ENCODE data around the gene SHB.
A peak's percentile ranks its signal among the peaks of the same experiment; 100 is the strongest.
"Not testable (repeated sequence)": the region's sequence is repeated elsewhere in the genome, so short reads cannot be mapped to it uniquely, and the experiment has no call there.

SHB gene

GRCh38 chr9:37914154-37914551 lies 154.9 kb downstream of the SHB start:
- no peak for DNase-seq

GRCh38 chr9:37913480-37914153 lies 155.4 kb downstream of the SHB start:
- DNase-seq = peak; percentile 71 to 92

- DNase-seq = no peak
Observed at GRCh38 chr9:37911271-37911681, 157.8 kb downstream of the SHB start.

- DNase-seq = no peak
Observed at GRCh38 chr9:37910271-37910670, 158.8 kb downstream of the SHB start.

GRCh38 chr9:37909836-37910235 lies 159.2 kb downstream of the SHB start:
- DNase-seq = not testable (repeated sequence)

- no peak for DNase-seq
Observed at GRCh38 chr9:37909326-37909725, 159.7 kb downstream of the SHB start.

- no peak for DNase-seq
Observed at GRCh38 chr9:37908698-37909186, 160.3 kb downstream of the SHB start.

GRCh38 chr9:37908283-37908682 lies 160.7 kb downstream of the SHB start:
- no peak for DNase-seq

GRCh38 chr9:37906312-37907239 lies 162.5 kb downstream of the SHB start:
- DNase-seq = no peak

- no peak for DNase-seq
Observed at GRCh38 chr9:37905776-37906175, 163.3 kb downstream of the SHB start.

- peak; percentile 63 to 67 for DNase-seq
Observed at GRCh38 chr9:37905131-37905505, 163.9 kb downstream of the SHB start.

- DNase-seq = peak; percentile 47 to 54
Observed at GRCh38 chr9:37904445-37905130, 164.4 kb downstream of the SHB start.

- DNase-seq = peak; percentile 81 to 93
Observed at GRCh38 chr9:37903647-37904444, 165.2 kb downstream of the SHB start, which contains the start of gene SLC25A51. Gene SLC25A51 (minus strand): TSS chr9:37904127. CDS start chr9:37888550, 15,577 bp downstream.

- DNase-seq = peak in 1 of 2 experiments; percentile 60
Observed at GRCh38 chr9:37902796-37903646, 166.0 kb downstream of the SHB start.

GRCh38 chr9:37902131-37902530 lies 166.9 kb downstream of the SHB start:
- no peak for DNase-seq

GRCh38 chr9:37899041-37899440 lies 170.0 kb downstream of the SHB start:
- no peak for DNase-seq

- no peak for DNase-seq
Observed at GRCh38 chr9:37897665-37898064, 171.4 kb downstream of the SHB start.

- no peak for DNase-seq
Observed at GRCh38 chr9:37892063-37892462, 177.0 kb downstream of the SHB start.

GRCh38 chr9:37891042-37891441 lies 178.0 kb downstream of the SHB start:
- DNase-seq = not testable (repeated sequence)

- DNase-seq = no peak
Observed at GRCh38 chr9:37889536-37889935, 179.5 kb downstream of the SHB start.

GRCh38 chr9:37887977-37888583 lies 180.9 kb downstream of the SHB start:
- not testable (repeated sequence) for DNase-seq

All from NCI-H524 (cell line).